Stimulated activated CD4-positive, alpha-beta T cell treated with anti-CD3 and anti-CD28 coated beads, Interleukin-2, amount 100 ng/mL, for 4 hours (primary cell): ENCODE data around the gene AFG3L2.
A peak's percentile ranks its signal among the peaks of the same experiment; 100 is the strongest.
"Not testable (repeated sequence)": the region's sequence is repeated elsewhere in the genome, so short reads cannot be mapped to it uniquely, and the experiment has no call there.

Experiments used
- DNase-seq: peaks from one replicate; pipeline ENCODE4 v3.0.0-alpha.2; 2020; ENCODE audit warnings: low read depth

AFG3L2 gene

DNA sequence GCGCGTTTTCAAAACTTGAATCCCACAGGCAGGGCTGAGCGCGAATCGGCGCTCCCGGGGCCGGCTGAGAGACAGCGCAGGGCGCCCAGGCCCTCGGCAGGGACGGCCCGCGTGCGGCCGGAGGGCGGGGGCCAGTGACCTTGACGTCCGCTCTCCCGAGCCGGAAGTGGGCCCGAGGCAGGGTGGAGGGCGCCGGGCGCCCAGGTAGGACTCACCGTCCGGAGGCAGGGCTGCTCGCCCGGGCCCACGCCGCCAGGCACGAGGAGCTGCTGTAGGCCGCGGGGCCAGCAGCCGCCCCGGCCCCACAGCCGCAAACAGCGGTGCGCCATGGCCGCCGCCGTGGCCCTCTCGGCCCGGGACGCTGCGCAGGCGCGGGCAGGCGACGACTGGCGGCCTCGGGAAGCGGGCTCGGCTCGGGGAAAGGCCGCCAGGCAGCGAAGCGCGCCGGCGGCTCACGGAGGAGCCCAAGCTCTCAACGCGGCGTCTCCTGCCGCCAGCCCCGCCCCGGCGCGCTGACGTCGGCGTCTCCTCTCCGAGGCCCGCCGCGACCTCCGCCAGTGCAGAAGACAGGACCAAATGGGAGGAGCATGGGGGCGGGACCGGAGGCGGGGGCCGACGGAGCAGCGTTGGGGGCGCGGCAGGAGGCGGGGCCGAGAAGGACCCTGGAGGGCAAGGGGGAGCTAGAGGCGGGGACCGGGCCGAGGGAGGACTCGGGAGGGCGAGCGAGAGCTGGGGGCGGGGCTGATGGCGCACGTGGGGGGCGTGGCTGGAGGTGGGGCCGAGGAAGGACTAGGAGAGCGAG is at the start of gene AFG3L2:
AFG3L2 (minus strand) TSS at position 474 of the 802 bp plus-strand sequence; CDS start at position 329, 145 bp downstream.
- peak; percentile 100 for DNase-seq

GRCh38 chr18:12424252-12424651 is 47.2 kb upstream of the AFG3L2 start:
- DNase-seq = no peak

DNA sequence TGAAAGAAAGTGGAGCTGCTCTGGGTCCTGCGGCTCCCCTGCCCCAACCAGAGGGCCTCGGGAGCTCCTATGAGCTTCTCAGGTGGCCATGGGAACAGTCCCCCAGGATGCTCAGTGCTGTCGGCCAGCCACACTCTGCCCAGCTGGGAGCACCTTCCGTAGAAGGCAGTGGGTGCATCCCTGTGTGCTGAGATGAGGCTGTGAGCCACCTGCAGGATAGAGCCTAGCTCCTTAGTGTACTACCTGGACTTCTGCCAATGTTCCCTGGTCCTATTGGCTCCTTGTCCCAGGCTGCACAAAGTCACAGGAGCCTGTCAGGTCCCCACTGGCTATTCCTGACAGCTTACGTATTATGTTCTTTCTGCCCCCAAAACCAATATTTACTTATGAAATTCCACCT is 46.8 kb upstream of the AFG3L2 start:
- no peak for DNase-seq

DNA sequence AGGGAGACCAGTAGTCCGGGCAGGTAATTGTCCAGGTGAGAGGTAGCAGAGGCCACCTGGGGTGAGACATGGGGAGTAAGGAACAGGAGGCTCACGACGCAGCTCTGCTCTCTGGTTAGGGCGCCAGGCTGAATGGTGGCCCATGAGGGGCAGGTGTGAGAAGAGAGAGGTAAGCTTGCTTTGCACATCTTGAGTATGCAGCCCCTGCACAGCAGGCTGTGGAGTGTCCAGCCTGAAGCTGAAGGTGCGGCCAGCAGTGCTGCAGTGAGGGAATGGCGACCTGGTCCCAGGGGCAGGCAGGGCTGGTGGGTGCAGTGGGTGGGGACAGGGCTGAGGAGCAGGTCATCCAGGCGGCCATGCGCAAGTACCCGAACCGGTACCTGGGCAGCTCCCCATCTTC is 46.4 kb upstream of the AFG3L2 start:
- no peak for DNase-seq

DNA sequence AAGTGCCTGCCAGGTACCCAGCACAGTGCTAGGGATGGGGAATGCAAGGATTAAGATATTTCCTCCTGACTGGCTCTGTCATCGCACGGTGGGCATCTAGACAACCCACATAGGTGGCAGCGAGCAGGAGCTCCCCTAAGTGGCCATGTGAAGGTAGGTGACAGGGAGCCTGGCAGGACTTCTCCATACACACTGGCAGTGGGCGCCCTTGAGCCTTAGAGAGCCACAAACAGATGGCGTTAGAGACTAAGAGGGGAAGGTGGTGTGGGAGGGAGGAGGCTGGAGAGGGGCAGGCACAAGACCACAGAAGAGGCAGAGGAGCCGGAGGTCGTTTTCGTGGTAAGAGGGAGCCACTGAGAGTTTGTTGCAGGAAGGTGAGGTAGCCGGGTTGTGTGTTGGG is 45.9 kb upstream of the AFG3L2 start:
- DNase-seq = no peak

DNA sequence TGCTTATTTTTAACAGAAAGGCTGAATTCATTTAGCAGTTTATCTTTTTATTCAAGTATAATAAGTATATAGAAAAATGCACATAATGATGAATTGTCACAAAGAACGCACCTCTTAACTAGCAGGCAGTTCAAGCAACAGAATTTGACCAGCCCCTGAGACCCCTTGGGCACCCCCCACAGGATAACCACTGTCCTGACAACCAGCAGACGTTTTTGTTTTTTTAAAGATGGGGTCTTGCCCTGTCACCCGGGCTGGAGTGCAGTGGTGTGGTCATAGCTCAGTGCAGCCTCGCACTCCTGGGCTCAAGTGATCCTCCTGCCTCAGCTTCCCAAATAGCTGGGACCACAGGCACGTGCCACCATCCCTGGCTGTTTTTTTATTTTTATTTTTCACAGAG is 44.7 kb upstream of the AFG3L2 start:
- DNase-seq = no peak

GRCh38 chr18:12420821-12421421 is 43.9 kb upstream of the AFG3L2 start:
- DNase-seq = no peak

GRCh38 chr18:12417687-12418086 is 40.7 kb upstream of the AFG3L2 start:
- DNase-seq = no peak

DNA sequence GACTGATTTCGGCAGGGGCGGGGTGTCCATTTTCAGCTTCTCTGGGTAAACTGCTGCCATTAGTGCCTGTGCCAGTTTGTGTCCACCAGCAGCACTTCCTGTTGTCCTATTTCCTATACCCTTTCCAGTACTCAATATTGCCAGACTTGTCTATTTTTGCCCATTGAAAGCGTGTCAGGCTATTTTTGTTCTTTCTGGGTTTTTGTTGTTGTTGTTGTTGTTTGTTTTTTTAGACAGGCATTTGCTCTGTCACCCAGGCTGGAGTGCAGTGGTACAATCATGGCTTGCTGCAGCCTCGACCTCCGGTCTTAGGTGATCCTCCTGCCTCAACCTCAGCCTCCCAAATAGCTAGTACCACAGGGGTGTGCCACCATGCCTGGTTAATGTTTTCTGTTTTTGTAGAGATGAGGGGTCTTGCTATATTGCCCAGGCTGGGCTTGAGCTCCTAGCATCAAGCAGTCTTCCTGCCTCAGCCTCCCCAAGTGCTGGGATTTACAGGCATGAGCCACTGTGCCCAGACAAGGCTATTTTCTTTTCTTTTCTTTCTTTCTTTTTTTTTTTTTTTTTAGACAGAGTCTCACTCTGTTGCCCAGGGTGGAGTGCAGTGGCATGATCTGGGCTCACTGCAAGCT is 39.2 kb upstream of the AFG3L2 start:
- DNase-seq = no peak

DNA sequence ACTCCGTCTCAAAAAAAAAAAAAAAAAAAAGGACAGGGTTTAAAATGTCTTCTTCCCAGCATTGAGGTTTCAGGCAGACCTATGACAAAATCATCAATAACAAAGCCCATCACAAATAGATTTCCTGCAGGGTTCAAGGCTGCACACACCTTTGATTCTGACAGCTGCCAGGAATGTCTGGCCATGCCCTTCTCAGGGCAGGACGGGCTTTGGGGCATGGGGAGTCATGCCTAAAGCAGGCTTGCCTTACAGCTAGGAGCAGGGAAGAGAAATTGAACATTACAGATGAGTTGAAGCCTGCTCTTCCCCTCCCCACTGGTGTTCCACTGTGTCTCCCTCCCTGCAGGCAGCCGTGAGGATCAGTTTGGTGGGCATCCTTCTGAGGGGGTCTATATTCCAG is 34.4 kb upstream of the AFG3L2 start:
- DNase-seq = no peak

DNA sequence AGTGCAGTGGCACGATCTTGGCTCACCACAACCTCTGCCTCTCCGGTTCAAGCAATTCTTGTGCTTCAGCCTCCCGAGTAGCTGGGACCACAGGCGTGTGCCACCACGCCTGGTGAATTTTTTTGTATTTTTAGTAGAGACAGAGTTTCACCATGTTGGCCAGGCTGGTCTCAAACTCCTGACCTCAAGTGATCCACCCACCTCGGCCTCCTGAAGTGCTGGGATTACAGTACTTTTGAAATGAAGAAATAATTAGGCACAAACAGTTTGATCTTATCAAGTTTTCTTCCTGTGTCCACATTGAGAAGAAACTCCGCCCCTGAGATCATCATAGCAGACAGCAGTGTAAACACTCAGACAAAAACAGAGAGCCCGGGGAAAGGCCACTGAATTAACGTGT is 33.7 kb upstream of the AFG3L2 start:
- not testable (repeated sequence) for DNase-seq

- no peak for DNase-seq
These were observed 33.1 kb upstream of the AFG3L2 start for GRCh38 chr18:12410081-12410481.

GRCh38 chr18:12409469-12409868 is 32.4 kb upstream of the AFG3L2 start:
- DNase-seq = no peak

DNA sequence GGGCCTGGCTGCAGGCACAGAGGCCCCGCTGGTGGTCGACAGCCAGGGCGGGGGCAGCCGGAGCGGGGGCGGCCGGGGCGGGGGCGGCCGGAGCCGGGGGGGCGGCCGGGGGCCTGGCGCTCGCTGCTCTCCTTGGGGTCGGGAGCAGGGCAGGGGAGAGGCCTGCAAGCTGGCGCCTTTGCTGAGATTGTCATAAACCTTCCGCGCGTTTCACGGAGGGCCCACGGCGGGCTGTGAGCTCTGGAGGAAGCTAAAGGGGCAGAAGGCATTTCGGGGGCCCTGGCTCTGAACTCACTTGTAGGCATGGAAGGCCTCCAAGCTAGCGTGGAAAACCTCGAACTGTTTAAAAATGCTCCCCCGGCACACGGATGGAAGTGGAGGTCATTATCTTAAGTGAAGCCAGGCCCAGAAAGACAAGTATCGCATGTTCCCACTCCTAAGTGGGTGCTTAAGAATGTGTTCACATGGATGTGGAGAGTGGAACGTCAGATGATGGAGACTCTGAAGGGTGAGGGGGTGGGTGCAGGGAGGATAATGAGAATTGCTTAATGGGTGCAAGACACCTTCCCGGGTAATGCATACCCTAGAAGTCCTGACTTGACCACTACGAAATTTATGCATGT is 31.3 kb upstream of the AFG3L2 start:
- no peak for DNase-seq

GRCh38 chr18:12406371-12407111 is 29.5 kb upstream of the AFG3L2 start:
- DNase-seq = no peak

DNA sequence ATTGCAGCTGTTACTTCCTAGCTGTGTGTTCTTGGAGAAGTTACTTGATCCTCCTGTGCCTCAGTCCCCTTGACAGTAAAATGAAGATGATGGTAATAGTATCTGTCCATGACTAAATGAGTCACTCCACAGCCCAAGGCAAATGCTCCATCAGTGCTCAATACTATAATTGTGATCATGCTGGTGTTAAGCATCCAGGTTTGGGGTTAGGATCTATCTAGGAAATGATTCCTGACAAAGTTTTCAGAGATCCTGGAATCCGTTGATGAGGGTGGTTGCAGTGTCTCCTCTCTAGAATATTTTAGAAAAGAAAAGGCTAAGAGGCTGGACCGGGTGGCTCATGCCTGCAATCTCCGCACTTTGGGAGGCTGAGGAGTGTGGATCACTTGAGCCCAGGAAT is 28.0 kb upstream of the AFG3L2 start:
- DNase-seq = no peak

GRCh38 chr18:12403601-12404506 is 26.8 kb upstream of the AFG3L2 start:
- no peak for DNase-seq

DNA sequence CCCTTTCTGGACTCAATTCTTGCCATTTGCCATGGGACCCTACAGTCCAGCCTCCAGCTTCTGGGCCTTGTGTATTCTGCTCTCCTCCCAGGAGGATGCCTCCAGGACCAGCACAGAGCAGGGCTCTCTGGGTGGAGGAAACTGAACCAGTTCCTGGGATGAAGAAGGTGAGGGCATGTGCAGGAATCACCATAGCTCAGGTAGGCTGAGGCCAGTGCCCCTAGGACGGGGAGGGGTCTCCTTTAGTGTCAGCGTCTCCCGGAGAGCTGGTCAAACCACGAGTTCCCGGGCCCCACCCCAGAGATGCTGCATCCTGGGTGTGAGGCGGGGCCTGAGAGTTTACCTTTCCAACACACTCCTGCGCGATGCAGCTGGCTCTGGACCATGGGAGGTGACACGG is 24.9 kb upstream of the AFG3L2 start:
- DNase-seq = no peak

- no peak for DNase-seq
These were observed 22.2 kb upstream of the AFG3L2 start for GRCh38 chr18:12399231-12399630.

DNA sequence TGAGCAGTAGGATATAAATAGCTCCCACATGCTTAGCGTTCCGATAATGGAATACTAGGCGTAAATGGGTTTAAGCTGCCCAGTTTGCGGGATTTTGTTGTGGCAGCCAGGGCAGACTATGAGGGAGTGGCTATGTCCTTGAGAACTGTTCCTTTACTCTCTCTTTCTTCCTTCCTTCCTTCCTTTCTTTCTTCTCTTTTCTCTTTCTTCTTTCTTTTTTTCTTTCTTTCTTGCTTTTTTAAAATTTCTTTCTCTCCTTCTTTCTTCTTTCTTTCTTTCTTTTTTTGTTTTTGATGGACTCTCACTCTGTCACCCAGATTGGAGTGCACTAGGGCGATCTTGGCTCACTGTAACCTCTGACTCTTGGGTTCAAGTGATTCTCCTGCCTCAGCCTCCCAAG is 21.6 kb upstream of the AFG3L2 start:
- DNase-seq = no peak

- DNase-seq = no peak
These were observed 20.8 kb upstream of the AFG3L2 start for GRCh38 chr18:12397793-12398192.
